Neuronal stem cell (in vitro differentiated cells): ENCODE data around the gene SIK3.

Experiments used
- DNase-seq: peaks from one replicate; pipeline ENCODE4 v3.0.0-alpha.2; 2013; ENCODE audit warnings: low spot score
- H2AFZ ChIP-seq: one replicate; pipeline ENCODE4 v1.6.1; 2013; ENCODE audit warnings: mild to moderate bottlenecking, low read length, inconsistent platforms
- H2AK5ac ChIP-seq: 2 replicates; pipeline ENCODE4 v1.6.1; 2013; ENCODE audit warnings: low read depth, mild to moderate bottlenecking, inconsistent platforms, low read length, moderate library complexity, mixed read lengths
- H2BK120ac ChIP-seq: 2 replicates; pipeline ENCODE4 v1.6.1; 2013; ENCODE audit warnings: low read depth, mild to moderate bottlenecking, inconsistent platforms, low read length, moderate library complexity, mixed read lengths
- H2BK12ac ChIP-seq: one replicate; pipeline ENCODE4 v1.6.1; 2013; ENCODE audit warnings: low read length, inconsistent platforms
- H2BK15ac ChIP-seq: 2 replicates; pipeline ENCODE4 v1.6.1; 2013; ENCODE audit warnings: mild to moderate bottlenecking, low read length, inconsistent platforms, mixed read lengths
- H2BK5ac ChIP-seq: one replicate; pipeline ENCODE4 v1.6.1; 2013; ENCODE audit warnings: inconsistent platforms, mild to moderate bottlenecking, low read length, moderate library complexity
- H3K14ac ChIP-seq: one replicate; pipeline ENCODE4 v1.6.1; 2013; ENCODE audit warnings: low read length, inconsistent platforms
- H3K18ac ChIP-seq: 2 replicates; pipeline ENCODE4 v1.6.1; 2013; ENCODE audit warnings: low read length, inconsistent platforms
- H3K23ac ChIP-seq: 2 replicates; pipeline ENCODE4 v1.6.1; 2013; ENCODE audit warnings: low read depth, mild to moderate bottlenecking, mixed read lengths, low read length, inconsistent platforms; ENCODE audit not compliant: poor library complexity
- H3K27ac ChIP-seq: replicated peaks from 3 replicates; pipeline ENCODE4 v1.5.1; 2013; ENCODE audit warnings: low read length, inconsistent platforms
- H3K27me3 ChIP-seq, 3 experiments: 2 replicates each; pipeline ENCODE4 v1.6.1; 2013; ENCODE audit warnings: low read length in 3 of 3, mild to moderate bottlenecking in 2 of 3, inconsistent platforms in 1 of 3, low read depth in 1 of 3, mixed read lengths in 1 of 3, moderate library complexity in 1 of 3; ENCODE audit not compliant: control insufficient read depth in 3 of 3, insufficient read depth in 3 of 3
- H3K36me3 ChIP-seq, 2 donors: replicated peaks in 1 of 2; 2 replicates each; pipeline ENCODE4 v1.6.1; 2013; ENCODE audit warnings: low read length in 2 of 2; ENCODE audit not compliant: control insufficient read depth in 2 of 2, insufficient read depth in 2 of 2
- H3K4ac ChIP-seq: 2 replicates; pipeline ENCODE4 v1.6.1; 2013; ENCODE audit warnings: inconsistent platforms, mild to moderate bottlenecking, low read length, moderate library complexity
- H3K4me1 ChIP-seq, 2 donors: 1 replicate in 1 of 2; 2 replicates in 1 of 2; pipeline ENCODE4 v1.6.1; 2013; ENCODE audit warnings: low read length in 2 of 2, low read depth in 1 of 2; ENCODE audit not compliant: control insufficient read depth in 2 of 2, insufficient read depth in 1 of 2
- H3K4me2 ChIP-seq: one replicate; pipeline ENCODE4 v1.6.1; 2013; ENCODE audit warnings: mild to moderate bottlenecking, low read length, inconsistent platforms; ENCODE audit not compliant: insufficient read depth, poor library complexity, severe bottlenecking
- H3K4me3 ChIP-seq, 2 donors: 2 replicates each; pipeline ENCODE4 v1.5.1; 2013; ENCODE audit warnings: low read length in 2 of 2, mild to moderate bottlenecking in 2 of 2, inconsistent platforms in 1 of 2, moderate library complexity in 1 of 2
- H3K79me1 ChIP-seq: one replicate; pipeline ENCODE4 v1.6.1; 2013; ENCODE audit warnings: low read depth, mild to moderate bottlenecking, inconsistent platforms, low read length, moderate library complexity
- H3K9ac ChIP-seq: one replicate; pipeline ENCODE4 v1.6.1; 2013; ENCODE audit warnings: mild to moderate bottlenecking, low read depth, low read length, inconsistent platforms; ENCODE audit not compliant: poor library complexity
- H3K9me3 ChIP-seq, 2 donors: replicated peaks in 1 of 2; 2 replicates each; pipeline versions ENCODE3 to v1.6.1; 2013; ENCODE audit warnings: low read length in 2 of 2, mild to moderate bottlenecking in 2 of 2, inconsistent platforms in 1 of 2, low read depth in 1 of 2, mixed read lengths in 1 of 2, moderate library complexity in 1 of 2; ENCODE audit not compliant: control insufficient read depth in 2 of 2, insufficient read depth in 1 of 2
- H4K8ac ChIP-seq: one replicate; pipeline ENCODE4 v1.6.1; 2013; ENCODE audit warnings: low read depth, mild to moderate bottlenecking, inconsistent platforms, low read length, moderate library complexity
- H4K91ac ChIP-seq: one replicate; pipeline ENCODE4 v1.6.1; 2013; ENCODE audit warnings: low read length, low read depth, mild to moderate bottlenecking, inconsistent platforms; ENCODE audit not compliant: poor library complexity
- WGBS, 2 donors: extraction: QIAGEN DNeasy Blood & Tissue Kit; methylation state at CpG; one replicate each; pipeline ENCODE4 v1.1.7; 2013; ENCODE audit warnings: missing lambda C conversion rate in 2 of 2, mixed read lengths in 1 of 2; ENCODE audit not compliant: insufficient read length in 2 of 2, insufficient replicate concordance in 1 of 2; ENCODE audit errors: extremely low coverage in 2 of 2; 5-methylcytosine and 5-hydroxymethylcytosine counted together

The SIK3 gene

GRCh38 chr11:117144477-117145392 is 46.5 kb upstream of the SIK3 start:
- peak overlapping the region; percentile 73 to 86 for H3K4me3 ChIP-seq
- peaks cover 5% of the 10 kb centered on the region for H3K79me1 ChIP-seq
- peaks cover 3 to 4% of the 10 kb centered on the region in 2 donors for H3K4me1 ChIP-seq
- peak; percentile 3 for DNase-seq
- peak overlapping the region; percentile 89 for H3K27ac ChIP-seq
- H3K4me2 ChIP-seq: peak overlapping the region; percentile 72
- peaks cover 7 to 37% of the 10 kb centered on the region in 2 donors for H3K36me3 ChIP-seq
- peak overlapping the region; percentile 97 for H3K14ac ChIP-seq
- H2BK5ac ChIP-seq: peak overlapping the region; percentile 94
- H2BK120ac ChIP-seq: peak overlapping the region; percentile 61
- peak overlapping the region; percentile 93 for H3K9ac ChIP-seq
- no CpG with 5 or more reads among the region's 62 CpGs for WGBS, 2 donors
- H2AK5ac ChIP-seq: peak overlapping the region; percentile 81
- no peak overlapping the region for H4K91ac ChIP-seq
- H2BK12ac ChIP-seq: no peak overlapping the region
- peak overlapping the region; percentile 99 for H3K23ac ChIP-seq
- H3K4ac ChIP-seq: no peak overlapping the region
- peak overlapping the region; percentile 95 for H2AFZ ChIP-seq
- H3K9me3 ChIP-seq: no peaks in the 10 kb centered on the region
- H2BK15ac ChIP-seq: peak overlapping the region; percentile 46
- no peaks in the 10 kb centered on the region for H3K27me3 ChIP-seq
- no peak overlapping the region for H4K8ac ChIP-seq
- peak overlapping the region; percentile 100 for H3K18ac ChIP-seq

- Histone ChIP-seq H4K91ac (no peak within 1 kb of the TSS), H3K27me3 (no peaks in the 10 kb centered on the region), H3K79me1 (peaks cover 4% of the 10 kb centered on the region), H3K9me3 (no peaks in the 10 kb centered on the region), H3K9ac (peak within 1 kb of the TSS; percentile 93), H2BK15ac (peak within 1 kb of the TSS; percentile 46), H2AK5ac (peak within 1 kb of the TSS; percentile 81), H3K18ac (peak within 1 kb of the TSS; percentile 100), H3K4me3 (peak within 1 kb of the TSS; percentile 73 to 86), H2BK120ac (peak within 1 kb of the TSS; percentile 61), H3K36me3 (peaks cover 7 to 32% of the 10 kb centered on the region in 2 donors), H2BK5ac (peak within 1 kb of the TSS; percentile 94), H2AFZ (peak within 1 kb of the TSS; percentile 95), H2BK12ac (no peak within 1 kb of the TSS), H4K8ac (peak within 1 kb of the TSS; percentile 97), H3K4me1 (peaks cover 3 to 4% of the 10 kb centered on the region in 2 donors), H3K14ac (peak within 1 kb of the TSS; percentile 97), H3K27ac (peak within 1 kb of the TSS; percentile 89), H3K23ac (peak within 1 kb of the TSS; percentile 99), H3K4ac (no peak within 1 kb of the TSS), H3K4me2 (peak within 1 kb of the TSS; percentile 72)
- no CpG with 5 or more reads among the region's 48 CpGs for WGBS, 2 donors
- DNase-seq: peak; percentile 91
Measured at GRCh38 chr11:117143871-117144476, 45.7 kb upstream of the SIK3 start, which contains the start of gene PAFAH1B2. Gene PAFAH1B2, plus strand, starts transcription at chr11:117144287. Its CDS starts 8,161 bp downstream, at chr11:117152448.

- Histone ChIP-seq H4K8ac (no peak overlapping the region), H3K9me3 (no peaks in the 10 kb centered on the region), H3K27ac (no peak overlapping the region), H2BK15ac (no peak overlapping the region), H2AFZ (peak overlapping the region; percentile 95), H3K23ac (no peak overlapping the region), H3K79me1 (peaks cover 3% of the 10 kb centered on the region), H3K14ac (no peak overlapping the region), H2BK5ac (no peak overlapping the region), H3K9ac (no peak overlapping the region), H3K18ac (no peak overlapping the region), H2BK120ac (no peak overlapping the region), H3K36me3 (peaks cover 7 to 26% of the 10 kb centered on the region in 2 donors), H2BK12ac (no peak overlapping the region), H3K4me1 (peaks cover 3 to 4% of the 10 kb centered on the region in 2 donors), H4K91ac (no peak overlapping the region), H3K4me2 (peak overlapping the region; percentile 72), H2AK5ac (no peak overlapping the region), H3K4ac (no peak overlapping the region), H3K4me3 (peak overlapping the region; percentile 73 to 86), H3K27me3 (no peaks in the 10 kb centered on the region)
- DNase-seq: peak; percentile 15
- WGBS, 2 donors: no CpG with 5 or more reads among the region's 5 CpGs
Measured at GRCh38 chr11:117143390-117143789, 45.2 kb upstream of the SIK3 start.
